Stimulated activated CD4-positive, alpha-beta T cell treated with anti-CD3 and anti-CD28 coated beads, Interleukin-4, amount 100 ng/mL, for 24 hours (primary cell): Measurements from ENCODE around the gene PRSS1.

Source experiments
- DNase-seq: peaks from one replicate; pipeline ENCODE4 v3.0.0-alpha.2; 2020

Gene PRSS1

DNA sequence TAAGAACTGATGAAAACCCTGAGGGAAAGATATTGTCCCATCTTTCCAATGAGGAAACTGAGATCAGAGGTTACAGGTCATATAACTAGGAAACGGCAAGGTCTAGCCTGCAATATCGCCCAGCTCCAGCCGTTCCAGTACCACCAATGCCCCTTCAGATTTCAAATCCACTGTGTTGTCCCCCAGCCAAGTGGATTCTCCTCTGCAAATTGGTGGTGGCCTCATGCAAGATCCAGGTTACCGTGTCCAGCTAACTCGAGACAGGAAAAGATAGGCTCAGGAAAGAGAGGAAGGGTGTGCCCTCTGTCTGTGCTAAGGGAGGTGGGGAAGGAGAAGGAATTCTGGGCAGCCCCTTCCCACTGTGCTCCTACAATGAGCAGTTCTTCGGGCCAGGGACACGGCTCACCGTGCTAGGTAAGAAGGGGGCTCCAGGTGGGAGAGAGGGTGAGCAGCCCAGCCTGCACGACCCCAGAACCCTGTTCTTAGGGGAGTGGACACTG is 46.8 kb downstream of the PRSS1 start:
- DNase-seq: no peak

- no peak for DNase-seq
These were observed 47.5 kb downstream of the PRSS1 start for GRCh38 chr7:142796501-142797390.

DNA sequence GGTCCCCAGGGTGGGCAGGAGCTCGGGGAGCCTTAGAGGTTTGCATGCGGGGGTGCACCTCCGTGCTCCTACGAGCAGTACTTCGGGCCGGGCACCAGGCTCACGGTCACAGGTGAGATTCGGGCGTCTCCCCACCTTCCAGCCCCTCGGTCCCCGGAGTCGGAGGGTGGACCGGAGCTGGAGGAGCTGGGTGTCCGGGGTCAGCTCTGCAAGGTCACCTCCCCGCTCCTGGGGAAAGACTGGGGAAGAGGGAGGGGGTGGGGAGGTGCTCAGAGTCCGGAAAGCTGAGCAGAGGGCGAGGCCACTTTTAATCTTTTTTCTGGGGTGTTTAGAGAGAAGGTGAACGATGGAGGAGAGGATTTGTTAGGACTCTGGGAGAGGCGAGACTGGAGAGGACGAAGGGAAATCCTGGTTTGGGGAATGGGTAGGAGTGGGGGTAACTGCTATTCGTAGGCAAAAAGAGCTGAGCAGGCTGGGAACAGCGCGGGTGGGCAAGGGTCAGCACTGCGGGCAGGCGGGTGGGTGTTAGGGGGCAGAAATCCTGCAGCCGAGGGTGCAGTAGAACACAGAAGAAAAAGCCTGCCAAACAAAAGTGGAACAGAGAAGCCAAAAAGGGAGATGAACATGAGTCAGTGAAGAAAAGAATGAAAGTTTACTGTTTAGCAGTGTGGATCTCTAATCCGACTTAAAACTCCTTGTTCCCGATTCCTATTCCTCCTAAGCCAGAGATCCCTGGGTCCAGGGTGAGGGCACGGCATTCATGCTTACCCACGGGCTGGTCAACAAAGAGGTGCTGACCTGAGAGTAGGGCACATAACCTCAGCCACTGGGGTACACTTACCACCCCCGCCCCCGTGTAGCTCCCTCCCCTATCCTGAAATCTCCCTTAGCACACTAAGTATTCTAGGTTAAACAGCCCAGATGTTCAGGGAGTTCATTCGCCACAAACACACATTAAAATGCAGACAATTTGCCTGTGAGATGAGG is 48.4 kb downstream of the PRSS1 start:
- DNase-seq: peak; percentile 56

- no peak for DNase-seq
These were observed 49.5 kb downstream of the PRSS1 start for GRCh38 chr7:142798451-142799436.

DNA sequence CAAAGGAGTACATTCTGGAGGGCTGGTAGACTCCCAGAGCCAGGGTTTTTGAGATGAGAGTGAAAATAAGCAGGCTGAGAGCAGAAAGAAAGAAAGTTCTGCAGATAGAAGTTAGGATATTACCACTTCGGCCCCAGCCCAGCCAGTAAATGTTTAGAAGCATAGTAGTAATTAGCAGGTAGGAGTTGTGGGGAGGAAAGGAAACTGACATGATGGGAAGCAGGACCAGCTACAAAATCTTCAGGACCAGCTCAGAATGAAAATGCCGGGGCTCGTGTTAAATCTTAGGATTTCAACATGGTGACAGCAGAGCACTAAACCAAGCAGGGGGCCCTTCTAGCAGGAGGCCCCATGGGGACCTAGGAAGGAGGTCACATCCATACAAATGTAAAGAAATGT is 50.2 kb downstream of the PRSS1 start:
- DNase-seq: no peak

GRCh38 chr7:142800088-142800487 is 50.8 kb downstream of the PRSS1 start:
- no peak for DNase-seq

DNA sequence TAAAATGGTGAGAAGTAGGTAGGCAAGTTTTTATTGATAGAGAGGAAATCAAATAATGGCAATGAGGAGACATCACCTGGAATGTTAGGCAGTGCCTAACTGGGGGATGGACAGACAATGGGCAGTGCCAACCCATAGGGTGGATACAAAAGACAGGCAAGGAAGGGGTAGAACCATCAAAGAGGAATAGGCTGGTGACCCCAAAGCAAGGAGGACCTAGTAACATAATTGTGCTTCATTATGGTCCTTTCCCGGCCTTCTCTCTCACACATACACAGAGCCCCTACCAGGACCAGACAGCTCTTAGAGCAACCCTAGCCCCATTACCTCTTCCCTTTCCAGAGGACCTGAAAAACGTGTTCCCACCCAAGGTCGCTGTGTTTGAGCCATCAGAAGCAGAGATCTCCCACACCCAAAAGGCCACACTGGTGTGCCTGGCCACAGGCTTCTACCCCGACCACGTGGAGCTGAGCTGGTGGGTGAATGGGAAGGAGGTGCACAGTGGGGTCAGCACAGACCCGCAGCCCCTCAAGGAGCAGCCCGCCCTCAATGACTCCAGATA is 51.5 kb downstream of the PRSS1 start:
- DNase-seq: no peak

DNA sequence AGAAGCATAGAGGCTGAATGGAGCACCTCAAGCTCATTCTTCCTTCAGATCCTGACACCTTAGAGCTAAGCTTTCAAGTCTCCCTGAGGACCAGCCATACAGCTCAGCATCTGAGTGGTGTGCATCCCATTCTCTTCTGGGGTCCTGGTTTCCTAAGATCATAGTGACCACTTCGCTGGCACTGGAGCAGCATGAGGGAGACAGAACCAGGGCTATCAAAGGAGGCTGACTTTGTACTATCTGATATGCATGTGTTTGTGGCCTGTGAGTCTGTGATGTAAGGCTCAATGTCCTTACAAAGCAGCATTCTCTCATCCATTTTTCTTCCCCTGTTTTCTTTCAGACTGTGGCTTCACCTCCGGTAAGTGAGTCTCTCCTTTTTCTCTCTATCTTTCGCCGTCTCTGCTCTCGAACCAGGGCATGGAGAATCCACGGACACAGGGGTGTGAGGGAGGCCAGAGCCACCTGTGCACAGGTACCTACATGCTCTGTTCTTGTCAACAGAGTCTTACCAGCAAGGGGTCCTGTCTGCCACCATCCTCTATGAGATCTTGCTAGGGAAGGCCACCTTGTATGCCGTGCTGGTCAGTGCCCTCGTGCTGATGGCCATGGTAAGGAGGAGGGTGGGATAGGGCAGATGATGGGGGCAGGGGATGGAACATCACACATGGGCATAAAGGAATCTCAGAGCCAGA is 52.5 kb downstream of the PRSS1 start:
- DNase-seq: no peak

GRCh38 chr7:142802301-142802700 is 53.0 kb downstream of the PRSS1 start:
- DNase-seq: no peak
